GM12872 (cell line): ENCODE results near the gene SCOC.

Source experiments
- TF ChIP-seq, protein P1 (sequence below): IDR thresholded peaks from 3 replicates; pipeline ENCODE4 v1.5.1; 2011; ENCODE audit warnings: low read depth, mild to moderate bottlenecking, low read length, moderate library complexity; ENCODE audit not compliant: insufficient read depth

The SCOC gene

DNA sequence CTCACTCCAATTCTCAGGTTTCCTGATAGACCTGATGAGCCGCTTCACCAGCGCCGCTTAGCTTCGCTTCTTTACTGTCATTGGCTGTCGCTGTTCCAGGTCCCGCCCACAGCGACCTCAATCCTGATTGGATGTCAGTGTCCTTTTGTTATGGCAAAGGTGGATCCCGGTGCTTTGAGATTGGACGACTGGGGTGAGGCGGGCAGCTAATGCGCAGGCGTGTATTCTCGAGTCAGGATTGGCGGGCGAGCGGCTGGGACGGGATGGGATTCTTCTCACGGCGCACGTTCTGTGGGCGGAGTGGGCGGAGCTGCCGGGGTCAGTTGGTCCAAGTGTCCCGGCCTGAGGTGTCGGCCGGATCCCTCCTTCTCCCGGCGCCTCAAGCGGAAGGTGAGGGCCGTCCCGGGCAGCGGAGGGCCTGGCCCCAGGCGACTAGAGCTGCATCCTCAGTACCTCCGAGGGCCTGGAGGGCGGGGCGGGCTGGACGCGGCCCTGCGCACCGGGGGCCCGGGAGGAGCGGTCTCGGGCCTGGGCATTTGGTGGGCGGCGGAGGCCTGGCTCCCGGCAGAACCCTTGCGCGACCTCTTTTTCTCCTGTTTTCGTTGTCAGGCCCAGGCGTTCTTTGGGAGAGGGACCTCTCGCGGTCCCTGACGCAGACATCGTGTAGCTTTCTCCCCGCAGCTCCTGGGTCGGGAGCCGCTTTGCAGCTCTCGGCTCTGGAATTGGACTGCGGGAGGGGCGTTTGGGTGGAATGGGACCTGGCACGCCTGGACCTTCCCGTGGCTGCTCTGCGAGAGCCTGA is at the start of gene SCOC:
Gene SCOC (plus strand): TSS at position 319 of the 802 bp plus-strand sequence. CDS start 5,525 bp downstream, outside the sequence.
- TF ChIP-seq, protein P1, sequence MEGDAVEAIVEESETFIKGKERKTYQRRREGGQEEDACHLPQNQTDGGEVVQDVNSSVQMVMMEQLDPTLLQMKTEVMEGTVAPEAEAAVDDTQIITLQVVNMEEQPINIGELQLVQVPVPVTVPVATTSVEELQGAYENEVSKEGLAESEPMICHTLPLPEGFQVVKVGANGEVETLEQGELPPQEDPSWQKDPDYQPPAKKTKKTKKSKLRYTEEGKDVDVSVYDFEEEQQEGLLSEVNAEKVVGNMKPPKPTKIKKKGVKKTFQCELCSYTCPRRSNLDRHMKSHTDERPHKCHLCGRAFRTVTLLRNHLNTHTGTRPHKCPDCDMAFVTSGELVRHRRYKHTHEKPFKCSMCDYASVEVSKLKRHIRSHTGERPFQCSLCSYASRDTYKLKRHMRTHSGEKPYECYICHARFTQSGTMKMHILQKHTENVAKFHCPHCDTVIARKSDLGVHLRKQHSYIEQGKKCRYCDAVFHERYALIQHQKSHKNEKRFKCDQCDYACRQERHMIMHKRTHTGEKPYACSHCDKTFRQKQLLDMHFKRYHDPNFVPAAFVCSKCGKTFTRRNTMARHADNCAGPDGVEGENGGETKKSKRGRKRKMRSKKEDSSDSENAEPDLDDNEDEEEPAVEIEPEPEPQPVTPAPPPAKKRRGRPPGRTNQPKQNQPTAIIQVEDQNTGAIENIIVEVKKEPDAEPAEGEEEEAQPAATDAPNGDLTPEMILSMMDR = no peak

DNA sequence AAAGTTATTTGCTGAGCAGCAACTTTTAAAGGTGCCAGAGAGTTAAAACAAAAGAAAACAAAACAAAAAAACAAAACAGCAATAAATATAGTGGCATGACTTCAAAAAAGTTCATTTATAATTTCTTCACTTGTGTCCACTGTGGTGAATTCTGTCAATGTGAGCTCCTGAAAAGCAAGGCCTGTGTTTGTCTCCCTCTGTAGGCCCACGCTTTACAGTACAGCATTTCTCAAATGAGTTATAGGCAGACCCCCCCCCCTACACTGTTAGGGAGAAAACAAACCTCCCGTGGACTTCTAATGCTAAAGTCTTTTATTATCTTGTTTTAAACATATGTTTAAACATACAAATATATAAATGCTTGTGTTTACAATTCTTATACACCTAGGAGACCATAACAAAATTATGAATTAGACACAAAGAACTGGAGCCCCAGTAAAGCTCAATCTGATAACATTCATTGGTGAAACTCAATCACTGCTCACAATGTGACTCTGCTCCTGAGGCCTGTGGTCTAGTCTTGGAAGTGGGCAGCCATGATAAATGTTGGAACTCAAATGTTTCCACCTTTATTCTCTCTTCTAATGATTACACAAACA is 47.0 kb upstream of the SCOC start:
- TF ChIP-seq, protein P1 = no peak; the same call in 2 of the 3 replicates

DNA sequence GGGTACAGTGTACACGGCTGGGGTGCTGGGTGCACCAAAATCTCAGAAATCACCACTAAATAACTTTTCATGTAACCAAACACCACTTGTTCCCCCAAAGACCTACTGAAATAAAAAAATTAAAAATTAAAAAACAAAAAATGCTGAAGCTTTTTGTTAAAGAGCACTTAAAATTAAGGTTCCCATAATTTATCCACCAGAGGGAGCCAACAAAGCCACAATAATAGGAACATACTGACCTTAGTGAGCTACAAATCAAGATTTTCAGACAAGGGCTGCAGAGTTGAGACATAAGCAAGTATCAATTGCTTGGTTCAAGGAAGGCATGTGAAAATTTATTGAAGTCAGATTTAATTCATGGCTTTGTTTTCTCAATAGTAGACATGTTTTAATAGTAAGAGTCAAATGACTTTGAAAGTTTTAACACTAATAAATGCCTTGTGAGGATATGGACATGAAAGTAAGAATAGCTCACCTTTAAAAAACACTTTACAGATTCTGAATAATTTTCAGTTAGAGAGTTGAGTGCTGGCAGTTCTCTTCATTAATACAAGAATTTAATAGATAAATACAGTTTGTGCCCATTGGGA is 43.0 kb upstream of the SCOC start:
- TF ChIP-seq, protein P1 = peak; percentile 18; the same call in 1 of the 3 replicates

DNA sequence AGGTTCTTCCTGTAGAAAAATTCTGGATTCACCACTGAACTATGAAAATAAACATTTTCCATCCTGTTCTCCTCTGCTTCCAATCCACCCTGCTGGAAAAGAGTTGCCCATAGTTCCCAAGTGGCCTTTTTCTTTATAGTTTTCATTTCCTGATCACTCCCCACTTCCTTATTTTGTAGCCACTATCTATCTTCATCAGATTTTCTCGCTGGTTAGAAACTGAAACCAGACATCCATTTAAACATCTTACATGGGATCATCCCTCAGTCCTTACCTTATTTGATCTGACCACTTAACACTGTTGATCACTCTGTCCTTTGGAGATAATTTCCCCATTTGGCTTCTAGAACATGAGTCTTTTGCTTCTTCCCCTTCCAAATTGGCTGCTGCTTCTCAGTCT is 42.2 kb upstream of the SCOC start:
- TF ChIP-seq, protein P1 = no peak

DNA sequence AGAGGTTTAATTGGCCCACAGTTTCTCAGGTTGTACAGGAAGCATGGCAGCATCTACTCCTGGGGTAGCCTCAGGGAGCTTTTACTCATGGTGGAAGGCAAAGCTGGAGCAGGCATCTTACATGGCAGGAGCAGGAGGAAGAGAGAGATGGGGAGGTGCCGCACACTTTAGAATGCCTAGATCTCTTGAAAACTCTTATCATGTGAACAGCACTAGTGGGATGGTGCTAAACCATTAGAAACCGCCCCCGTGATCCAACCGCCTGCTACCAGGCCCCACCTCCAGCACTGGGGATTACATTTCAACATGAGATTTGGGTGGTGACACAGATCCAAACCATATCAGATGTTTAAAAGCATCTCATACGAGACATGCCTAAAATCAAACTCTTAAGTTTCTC is 41.6 kb upstream of the SCOC start:
- TF ChIP-seq, protein P1 = no peak

DNA sequence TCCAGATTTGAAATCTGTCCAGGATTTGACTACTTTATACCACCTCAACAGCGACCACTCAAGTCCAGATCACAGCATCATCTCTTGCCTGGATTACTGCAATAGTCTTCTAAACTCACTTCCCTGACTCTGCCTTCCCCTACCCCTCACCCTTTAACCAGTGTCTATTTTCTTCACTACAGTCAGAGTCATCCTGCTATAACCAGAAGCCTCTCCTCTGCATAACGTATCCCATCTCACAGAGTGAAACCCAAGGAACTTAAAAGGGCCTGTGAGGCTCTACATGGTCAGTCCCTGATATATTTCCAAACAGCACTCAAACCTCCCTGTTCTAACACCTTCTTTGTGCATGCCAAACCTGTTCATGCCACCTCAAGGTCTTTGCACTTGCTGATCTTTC is 40.7 kb upstream of the SCOC start:
- TF ChIP-seq, protein P1 = no peak

DNA sequence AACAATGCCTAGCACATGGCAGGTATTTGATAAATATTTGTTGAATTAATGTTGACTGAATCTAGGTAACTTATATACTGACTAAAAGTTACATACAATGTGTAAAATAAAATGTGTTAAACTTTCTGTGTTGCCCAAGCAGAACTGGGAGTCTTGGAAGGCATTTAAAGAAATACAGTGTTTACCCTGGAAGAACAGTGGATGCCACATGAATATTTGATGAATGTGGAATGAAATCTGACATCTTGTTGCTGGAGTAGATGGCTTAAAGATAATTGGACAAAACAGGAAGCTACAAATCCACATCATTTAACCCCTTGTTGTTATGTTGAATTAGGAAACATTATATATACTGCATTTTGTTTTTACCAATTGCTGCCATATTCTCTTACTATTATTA is 39.9 kb upstream of the SCOC start:
- TF ChIP-seq, protein P1 = no peak
